Retinal pigment epithelial cell (primary cell): Measurements from ENCODE around the gene EVA1A.
A peak's percentile ranks its signal among the peaks of the same experiment; 100 is the strongest.

Experiments used
- DNase-seq: peaks from one replicate; pipeline ENCODE4 v3.0.0-alpha.2; 2010; ENCODE audit warnings: low read depth
- H3K4me3 ChIP-seq: 2 replicates; pipeline ENCODE4 v1.5.1; 2011; ENCODE audit warnings: mild to moderate bottlenecking, low read length, control low read depth, moderate library complexity
- TF ChIP-seq, protein P1 (sequence below): conservative IDR thresholded peaks from 2 replicates; pipeline ENCODE4 v1.5.1; 2011; ENCODE audit warnings: low read depth, low read length, control low read depth, inconsistent platforms

The EVA1A gene

DNA sequence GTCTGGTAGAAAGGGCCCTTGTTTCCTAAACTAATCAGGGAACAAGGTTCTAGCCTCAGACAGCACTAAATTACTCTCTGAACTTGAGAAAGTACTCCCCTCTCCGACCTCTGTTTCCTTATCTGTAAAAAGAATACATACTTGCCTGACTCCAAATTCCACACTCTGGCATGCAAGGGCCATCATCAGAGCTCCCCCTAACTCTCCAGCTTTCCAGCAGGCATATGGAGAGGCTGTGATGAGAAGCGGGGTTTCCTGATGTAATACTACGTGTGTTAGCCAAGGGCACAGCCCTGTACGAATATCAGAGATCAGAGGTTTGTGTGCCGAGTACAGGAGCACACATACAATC, 1.8 kb upstream of the EVA1A start:
- TF ChIP-seq, protein P1, sequence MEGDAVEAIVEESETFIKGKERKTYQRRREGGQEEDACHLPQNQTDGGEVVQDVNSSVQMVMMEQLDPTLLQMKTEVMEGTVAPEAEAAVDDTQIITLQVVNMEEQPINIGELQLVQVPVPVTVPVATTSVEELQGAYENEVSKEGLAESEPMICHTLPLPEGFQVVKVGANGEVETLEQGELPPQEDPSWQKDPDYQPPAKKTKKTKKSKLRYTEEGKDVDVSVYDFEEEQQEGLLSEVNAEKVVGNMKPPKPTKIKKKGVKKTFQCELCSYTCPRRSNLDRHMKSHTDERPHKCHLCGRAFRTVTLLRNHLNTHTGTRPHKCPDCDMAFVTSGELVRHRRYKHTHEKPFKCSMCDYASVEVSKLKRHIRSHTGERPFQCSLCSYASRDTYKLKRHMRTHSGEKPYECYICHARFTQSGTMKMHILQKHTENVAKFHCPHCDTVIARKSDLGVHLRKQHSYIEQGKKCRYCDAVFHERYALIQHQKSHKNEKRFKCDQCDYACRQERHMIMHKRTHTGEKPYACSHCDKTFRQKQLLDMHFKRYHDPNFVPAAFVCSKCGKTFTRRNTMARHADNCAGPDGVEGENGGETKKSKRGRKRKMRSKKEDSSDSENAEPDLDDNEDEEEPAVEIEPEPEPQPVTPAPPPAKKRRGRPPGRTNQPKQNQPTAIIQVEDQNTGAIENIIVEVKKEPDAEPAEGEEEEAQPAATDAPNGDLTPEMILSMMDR, result peak; percentile 0
- no peak overlapping the region for H3K4me3 ChIP-seq
- DNase-seq, result no peak

GRCh38 chr2:75561566-75562512, 1.1 kb upstream of the EVA1A start:
- DNase-seq, result peak; percentile 64
- H3K4me3 ChIP-seq, result peak overlapping the region; percentile 96
- TF ChIP-seq, protein P1, result no peak

DNA sequence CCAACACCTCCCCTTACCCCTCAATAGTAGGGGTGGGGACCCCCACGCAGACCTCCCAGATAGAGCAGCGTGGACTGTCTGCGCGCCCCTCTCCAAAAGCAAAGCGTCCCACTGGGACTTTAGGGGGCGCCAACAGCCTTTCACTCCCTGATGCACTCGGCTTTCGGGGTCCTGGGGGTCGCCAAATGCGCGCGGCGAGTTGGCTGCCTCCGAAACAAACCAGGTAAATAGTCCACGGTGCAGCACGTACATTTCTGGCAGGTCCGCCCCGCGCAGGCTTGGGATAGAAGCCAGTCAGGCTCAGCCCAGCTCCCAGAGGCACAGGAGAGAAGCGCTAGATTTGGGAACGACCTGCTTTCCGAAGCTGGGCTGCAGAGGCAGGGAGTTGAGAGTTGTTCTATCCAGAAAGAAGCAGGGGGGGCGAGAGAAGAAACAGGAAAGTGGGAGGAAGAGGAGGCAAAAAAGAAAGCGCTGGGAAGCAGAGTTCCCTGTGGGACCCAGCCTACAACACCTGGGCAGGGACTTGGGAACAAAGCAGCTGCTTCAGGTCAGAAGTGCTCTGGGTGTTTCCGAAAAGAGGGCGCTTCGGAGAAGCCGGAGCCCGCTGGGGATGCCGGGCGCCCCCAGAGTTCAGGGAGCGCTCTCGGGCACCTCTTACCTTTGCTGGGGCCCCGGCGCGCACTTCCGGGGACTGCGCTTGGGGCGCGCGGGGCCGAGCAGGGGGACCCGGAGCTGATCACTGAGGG, 544 bp downstream of the EVA1A start:
- H3K4me3 ChIP-seq, result peak overlapping the region; percentile 96
- no peak for DNase-seq
- TF ChIP-seq, protein P1, result peak; percentile 53

DNA sequence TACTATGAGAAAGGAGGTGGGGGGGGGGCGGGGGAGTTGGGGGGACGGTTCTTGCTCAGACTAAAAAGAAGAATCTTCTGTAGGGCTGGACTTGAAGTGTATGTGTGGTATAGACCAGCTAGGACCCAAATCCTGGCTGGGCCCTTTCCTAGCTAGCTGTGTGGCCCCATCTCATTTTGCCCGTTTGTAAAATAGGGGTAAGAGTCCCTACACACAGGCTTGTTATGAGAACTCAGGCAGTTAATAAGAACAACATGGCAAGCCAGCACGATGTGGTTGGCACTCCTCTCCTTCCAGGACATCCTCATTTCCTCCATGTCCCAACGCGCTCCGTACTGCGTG, 1.1 kb downstream of the EVA1A start:
- TF ChIP-seq, protein P1, result no peak
- DNase-seq, result no peak
- peak overlapping the region; percentile 96 for H3K4me3 ChIP-seq

DNA sequence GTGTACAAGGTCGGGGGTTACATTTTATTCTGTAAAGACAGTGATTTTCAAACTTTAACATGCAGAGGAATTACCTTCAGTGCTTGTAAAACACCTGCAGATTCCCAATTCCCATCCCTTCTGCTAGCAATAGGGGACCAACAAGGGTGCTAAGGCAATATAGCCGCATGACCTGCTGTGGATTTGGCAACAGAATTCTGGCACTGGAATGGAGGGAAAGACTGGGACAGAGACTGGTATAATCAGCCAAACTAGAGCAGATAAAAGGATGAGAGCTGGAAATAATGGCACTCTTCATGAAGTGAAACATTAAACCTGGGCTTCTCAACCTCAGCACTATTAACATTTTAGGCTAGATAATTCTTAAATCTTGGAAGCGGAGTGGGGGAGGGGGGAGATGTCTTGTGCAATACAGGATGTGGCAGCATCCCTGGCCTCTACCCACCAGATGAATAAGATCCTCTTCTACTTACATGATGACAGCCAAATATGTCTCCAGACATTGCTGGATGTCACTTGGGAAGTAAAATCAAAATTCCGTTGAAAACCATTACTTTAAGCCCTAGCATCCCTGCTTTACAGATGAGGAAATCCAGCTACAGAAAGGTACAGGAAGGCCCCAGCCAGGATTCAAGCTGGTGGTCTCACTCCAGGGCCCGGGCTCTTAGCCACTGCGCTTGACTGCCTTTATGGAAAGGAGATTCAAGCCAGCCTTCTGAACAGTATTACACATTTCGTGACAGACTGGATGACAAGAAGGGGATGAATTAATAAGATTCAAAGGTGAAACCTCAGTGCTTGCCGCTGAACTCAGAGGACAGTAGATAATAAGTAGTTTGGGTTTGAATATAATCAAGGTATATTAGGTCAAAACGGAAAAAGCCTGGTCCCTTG, 1.7 kb downstream of the EVA1A start:
- DNase-seq, result no peak
- H3K4me3 ChIP-seq, result peak overlapping the region; percentile 96
- TF ChIP-seq, protein P1, result no peak

GRCh38 chr2:75558136-75558535, 2.6 kb downstream of the EVA1A start:
- peak overlapping the region; percentile 96 for H3K4me3 ChIP-seq
- DNase-seq, result no peak
- TF ChIP-seq, protein P1, result no peak
